ENCODE measurements around the gene CARD8.
"Not testable (repeated sequence)": the region's sequence is repeated elsewhere in the genome, so short reads cannot be mapped to it uniquely, and the experiment has no call there.

The CARD8 gene

DNA sequence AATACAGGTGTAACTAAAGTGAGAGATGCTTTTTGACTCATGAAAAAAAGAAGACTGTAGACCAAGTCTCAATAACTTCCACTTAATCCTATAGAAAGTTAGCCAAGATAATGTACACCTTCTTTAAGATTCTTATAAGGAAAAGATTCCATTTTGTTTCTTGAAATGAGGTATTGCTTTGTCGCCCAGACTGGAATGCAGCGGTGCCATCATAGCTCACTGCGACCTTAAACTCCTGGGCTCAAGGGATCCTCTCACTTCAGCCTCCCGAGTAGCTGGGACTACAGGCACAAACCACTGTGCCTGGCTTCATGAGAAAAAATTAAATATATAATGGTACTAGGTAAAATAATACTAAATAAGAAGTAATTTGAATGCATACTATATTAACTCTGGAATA is 3.3 kb upstream of the CARD8 start:
- not testable (repeated sequence) for DNase-seq

- no peak for DNase-seq
Measured at GRCh38 chr19:48258350-48258749, 2.6 kb upstream of the CARD8 start.

DNA sequence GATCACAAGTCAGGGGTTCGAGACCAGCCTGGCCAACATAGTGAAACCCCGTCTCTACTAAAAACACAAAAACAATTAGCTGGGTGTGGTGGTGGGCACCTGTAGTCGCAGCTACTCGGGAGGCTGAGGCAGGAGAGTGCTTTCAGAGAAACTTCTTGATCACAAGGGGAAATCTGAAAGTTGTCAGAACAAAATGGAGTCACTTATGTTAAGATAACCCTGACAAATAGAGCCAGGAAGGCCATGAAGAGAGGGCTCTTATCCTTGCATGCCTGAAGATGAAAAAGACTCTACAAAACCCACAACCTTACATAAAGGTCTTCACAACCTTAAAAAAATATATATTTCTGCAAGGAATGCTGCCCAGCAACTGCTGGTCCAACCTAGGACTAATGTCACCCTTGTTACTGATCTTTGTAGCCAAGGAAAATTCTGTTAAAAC is 1.2 kb downstream of the CARD8 start:
- no peak for DNase-seq

- no peak for DNase-seq
Measured at GRCh38 chr19:48253999-48254398, 1.7 kb downstream of the CARD8 start.

- DNase-seq = no peak
Measured at GRCh38 chr19:48252609-48253008, 3.1 kb downstream of the CARD8 start.

- DNase-seq = no peak
Measured at GRCh38 chr19:48250290-48251025, 5.3 kb downstream of the CARD8 start.

GRCh38 chr19:48249502-48250014 is 6.2 kb downstream of the CARD8 start:
- DNase-seq = no peak

DNA sequence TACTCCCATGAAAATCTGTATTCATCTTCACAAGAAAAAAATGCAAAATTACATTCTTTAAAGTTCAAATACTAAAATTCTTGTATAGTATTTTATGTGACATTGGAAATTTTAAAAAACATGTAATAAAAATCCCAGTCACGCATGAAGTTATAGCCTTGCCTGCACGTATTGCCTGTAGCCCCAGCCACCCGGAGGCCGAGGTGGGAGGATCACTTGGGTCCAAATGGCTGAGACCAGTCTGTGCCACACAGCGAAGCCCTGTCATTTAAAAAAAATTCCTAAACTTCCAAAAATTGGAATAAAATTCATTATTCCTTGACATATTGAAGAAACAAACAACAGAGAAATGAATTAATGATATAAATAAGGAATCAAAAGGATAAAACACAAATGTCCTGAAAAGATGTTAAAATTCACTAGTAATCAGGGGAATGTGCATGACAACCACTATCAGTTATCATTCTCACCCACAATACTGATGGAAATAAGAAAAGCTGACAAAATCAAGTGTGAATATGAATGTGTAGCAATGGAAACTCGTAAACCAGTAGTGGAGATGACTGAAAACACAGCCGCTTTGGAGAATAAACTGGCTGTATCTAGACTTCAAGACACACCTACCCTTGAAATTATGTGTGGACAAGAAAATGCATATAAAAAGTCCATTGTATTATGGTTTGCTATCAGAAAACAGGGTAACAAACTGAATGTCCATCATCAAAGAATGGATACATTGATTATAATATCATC is 7.5 kb downstream of the CARD8 start:
- no peak for DNase-seq

DNA sequence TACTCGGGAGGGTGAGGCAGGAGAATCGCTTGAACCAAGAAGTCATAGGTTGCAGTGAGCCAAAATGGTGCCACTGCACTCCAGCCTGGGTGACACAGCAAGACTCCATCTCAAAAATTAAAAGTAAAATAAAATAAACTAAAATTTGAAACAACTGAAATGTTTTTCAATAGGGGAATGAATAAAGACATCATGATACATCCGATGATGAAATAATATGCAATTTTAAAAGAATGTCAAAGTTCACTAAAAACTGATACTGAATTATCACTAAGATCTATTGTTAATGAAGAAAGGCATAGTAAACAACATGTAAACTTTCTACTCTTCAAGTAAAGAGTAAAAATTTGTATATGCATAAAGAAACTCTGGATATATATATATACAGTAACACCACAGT is 8.5 kb downstream of the CARD8 start:
- DNase-seq = no peak

GRCh38 chr19:48246101-48246500 is 9.6 kb downstream of the CARD8 start:
- no peak for DNase-seq

DNA sequence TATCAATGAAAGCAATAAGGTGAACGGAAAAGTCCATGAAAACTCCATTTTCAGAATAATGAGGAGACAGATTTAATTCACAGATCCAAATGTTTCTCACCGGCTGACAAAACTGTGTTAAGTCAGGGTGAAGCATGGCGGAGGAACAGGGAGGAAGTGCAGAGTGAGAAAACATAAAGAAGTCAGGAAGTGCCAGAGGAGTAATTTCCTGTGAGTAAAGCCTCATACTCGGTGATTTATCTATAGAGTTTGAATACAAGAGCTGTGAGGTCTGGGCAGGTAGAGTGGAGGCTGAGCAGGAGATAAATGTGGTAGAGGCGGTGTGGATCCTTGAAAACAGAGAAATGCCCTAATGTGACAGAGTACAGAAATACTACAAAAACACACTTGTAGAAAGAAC is 11.4 kb downstream of the CARD8 start:
- no peak for DNase-seq

- DNase-seq = not testable (repeated sequence)
Measured at GRCh38 chr19:48241771-48242170, 13.9 kb downstream of the CARD8 start.

DNA sequence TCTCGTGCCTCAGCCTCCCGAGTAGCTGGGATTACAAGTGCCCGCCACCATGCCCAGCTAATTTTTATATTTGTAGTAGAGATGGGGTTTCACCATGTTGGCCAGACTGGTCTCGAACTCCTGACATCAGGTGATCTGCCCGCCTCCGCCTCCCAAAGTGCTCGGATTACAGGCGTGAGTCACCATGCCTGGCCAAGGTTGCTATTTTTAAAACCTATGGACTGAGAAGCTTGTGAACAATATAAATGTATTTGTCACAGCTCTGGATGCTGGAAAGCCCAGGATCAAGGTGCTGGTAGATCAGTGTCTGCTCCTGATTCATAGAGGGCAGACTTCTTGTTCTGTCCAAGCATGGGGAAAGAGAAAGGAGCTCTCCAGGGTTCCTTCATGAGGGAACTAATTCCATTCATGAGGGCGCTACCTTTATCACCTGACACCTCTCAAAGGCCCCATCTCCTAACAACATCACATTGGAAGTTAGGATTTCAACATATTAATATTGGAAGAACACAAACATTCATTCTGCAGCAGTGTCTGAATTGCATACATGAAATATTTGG is 16.1 kb downstream of the CARD8 start:
- no peak for DNase-seq

- no peak for DNase-seq
Measured at GRCh38 chr19:48239120-48239519, 16.6 kb downstream of the CARD8 start.

- no peak for DNase-seq
Measured at GRCh38 chr19:48237057-48237456, 18.7 kb downstream of the CARD8 start.

DNA sequence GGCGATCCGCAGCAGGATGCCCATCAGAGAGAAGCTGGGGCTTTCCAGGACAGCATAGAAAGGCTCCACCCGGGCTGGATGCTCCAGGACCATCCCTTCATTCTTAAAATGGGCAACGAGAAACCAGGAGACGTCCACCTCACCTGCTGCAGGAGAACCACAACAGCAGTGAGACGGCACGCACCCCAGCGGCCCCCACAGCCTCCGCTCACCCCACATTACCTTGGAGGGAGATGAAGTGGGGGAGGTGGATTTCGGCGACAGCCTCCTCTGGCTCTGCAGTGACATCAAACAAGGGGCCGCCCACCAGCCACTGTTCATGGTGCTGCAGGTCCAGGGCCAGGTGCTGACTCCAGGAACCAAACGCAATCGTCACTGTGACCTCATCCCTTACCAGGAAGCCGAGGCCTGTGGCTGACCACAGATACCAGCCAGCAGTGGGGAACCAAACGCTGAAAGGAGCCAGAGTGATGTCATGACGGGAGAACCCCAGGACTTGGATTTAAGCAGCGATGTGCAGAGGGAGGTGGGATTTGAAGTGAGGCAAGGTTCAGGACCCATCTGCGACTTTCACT is 25.1 kb downstream of the CARD8 start:
- no peak for DNase-seq

DNA sequence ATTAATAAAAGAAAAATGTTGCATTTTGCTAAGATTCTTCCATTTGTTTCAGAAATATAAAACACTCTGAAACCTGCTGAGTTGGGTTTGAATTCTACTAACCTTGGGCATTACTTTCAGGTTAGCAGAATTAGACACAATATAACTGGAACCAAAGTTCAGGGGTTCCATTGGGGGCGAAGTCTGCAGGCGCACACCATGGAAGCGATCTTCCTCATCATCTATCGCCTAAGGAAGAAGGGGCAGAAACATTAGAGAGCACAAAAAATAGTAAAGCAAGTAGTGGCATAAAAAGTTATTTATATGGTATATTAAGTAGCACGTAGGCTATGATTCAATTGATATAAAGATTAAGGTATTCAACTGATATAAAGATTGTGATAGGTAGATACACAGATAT is 34.1 kb downstream of the CARD8 start:
- no peak for DNase-seq

DNA sequence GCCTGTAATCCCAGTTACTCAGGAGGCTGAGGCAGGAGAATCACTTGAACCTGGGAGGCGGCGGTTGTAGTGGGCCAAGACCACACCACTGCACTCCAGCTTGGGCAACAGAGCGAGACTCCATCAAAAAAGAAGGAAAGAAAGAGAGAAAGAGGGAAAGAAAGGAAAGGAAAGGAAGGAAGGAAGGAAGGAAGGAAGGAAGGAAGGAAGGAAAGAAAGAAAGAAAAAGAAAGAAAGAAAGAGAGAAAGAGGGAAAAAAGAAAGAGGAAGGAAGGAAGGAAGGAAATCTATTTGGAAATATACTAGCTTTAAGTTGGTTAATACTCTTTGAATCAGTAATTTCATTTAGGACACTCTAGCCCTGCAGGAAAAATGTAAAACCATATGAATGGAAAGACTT is 34.9 kb downstream of the CARD8 start:
- not testable (repeated sequence) for DNase-seq

DNA sequence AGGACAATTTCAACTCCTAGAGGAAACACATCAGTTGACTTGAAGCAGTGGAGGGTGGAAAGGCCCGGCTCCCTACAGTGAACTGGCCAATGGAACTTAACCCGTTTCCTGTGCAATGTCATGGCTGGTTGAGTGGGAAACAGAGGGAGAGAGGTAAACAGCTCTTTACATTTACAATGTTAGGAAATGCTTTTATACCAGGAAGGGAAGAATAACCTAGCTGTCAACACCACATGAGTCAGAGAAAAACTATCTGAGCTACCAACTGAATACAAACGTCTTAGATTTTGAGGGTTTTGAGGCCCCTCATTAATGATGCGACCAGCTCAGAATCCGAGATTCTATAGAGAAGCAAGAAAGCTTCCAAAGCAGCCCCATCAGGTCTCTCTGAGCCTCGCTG is 36.7 kb downstream of the CARD8 start:
- no peak for DNase-seq

DNA sequence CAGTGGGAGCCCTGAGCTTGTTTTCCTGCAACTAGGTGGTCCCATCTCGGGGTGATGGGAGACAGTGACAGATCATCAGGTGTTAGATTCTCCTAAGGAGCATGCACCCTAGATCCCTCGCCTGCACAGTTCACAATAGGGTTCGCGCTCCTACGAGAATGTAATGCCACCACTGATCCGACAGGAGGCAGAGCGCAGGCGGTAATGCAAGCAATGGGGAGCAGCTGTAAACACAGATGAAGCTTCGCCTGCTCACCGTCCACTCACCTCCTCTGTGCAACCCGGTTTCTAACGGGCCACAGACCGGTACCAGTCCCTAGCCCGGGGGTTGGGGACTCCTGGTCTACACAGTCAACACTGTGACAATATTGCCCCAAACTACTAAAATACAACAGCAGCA is 38.8 kb downstream of the CARD8 start:
- no peak for DNase-seq

DNA sequence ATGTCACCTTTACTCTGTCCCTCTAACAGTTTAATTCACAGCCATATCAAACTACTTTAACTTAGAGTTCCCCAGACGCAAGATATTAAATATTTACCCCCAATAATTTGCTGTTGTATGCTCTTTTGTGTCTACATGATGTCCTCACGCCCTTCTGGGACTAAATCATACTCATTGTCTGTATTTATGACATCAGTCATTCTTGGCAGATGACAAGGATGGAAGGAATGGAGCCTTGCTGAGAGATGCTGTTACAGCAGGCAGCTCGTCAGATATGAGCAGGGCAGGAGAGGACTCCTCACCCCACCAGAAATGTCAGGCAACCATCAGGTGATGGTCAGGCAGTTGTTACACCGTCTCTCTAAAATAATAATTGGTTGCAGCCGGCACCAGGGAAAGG is 41.8 kb downstream of the CARD8 start:
- DNase-seq = no peak

- DNase-seq = no peak
Measured at GRCh38 chr19:48210005-48210404, 45.7 kb downstream of the CARD8 start.

DNA sequence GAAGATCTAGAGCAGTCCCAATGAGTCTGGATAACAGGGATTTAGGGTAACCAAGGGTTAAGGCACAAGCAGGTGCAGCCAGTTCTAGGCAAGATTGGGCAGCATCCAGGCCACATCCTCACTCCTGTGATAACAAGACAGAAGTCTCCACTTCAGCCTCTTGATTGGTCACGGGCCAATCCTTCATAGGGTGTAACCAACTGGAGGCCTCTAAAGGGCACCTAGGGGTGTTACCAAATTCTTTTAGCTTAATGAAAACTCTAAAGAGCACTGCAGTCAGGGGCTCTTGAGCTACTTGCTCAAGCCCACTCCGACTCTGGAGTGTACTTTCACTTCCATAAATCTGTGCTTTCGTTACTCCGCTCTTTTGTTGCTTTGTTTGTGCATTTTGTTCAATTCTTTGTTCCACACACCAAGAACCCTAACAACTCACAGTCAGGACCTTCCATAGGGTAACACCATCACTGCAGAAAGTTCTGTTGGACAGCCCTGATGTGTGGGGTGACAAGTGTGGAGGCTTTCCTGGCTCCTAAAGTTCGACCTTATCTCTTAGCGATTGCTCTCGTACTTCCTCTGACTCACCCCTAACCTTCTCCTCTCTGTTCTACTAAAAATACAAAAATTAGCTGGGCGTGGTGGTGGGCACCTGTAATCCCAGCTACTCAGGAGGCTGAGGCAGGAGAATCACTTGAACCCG is 49.2 kb downstream of the CARD8 start:
- no peak for DNase-seq
